ENCODE measurements around the gene GRID1.

GRCh38 chr10:86121200-86121599 lies 245.4 kb downstream of the GRID1 start:
- no peak for TF ChIP-seq CTCF (tag by site-specific recombination; IDR thresholded peaks at IDR 0.05)
- no peak for TF ChIP-seq BCL11A (tag by site-specific recombination; IDR thresholded peaks at IDR 0.05; ENCODE audit: low read depth)
- TF ChIP-seq ZBTB6 (tag by site-specific recombination; IDR thresholded peaks at IDR 0.05), result no peak
- TF ChIP-seq REST (tag by site-specific recombination; IDR thresholded peaks at IDR 0.05), result no peak
- no peak for TF ChIP-seq ZNF830 (tag by site-specific recombination; IDR thresholded peaks at IDR 0.05; ENCODE audit: low read depth)
- no peak for TF ChIP-seq OVOL3 (tag by site-specific recombination; IDR thresholded peaks at IDR 0.05)
- TF ChIP-seq OSR2 (tag by site-specific recombination; IDR thresholded peaks at IDR 0.05), result no peak
